CD14-positive monocyte (primary cell): Measurements from ENCODE around the gene INTS2. TPM values are rescaled to one million over a fixed set of nuclear protein-coding genes. Genes with fewer than 3 reads are reported as not detected.

Experiments
- DNase-seq, 3 donors: peaks; one replicate each; pipeline ENCODE4 v3.0.0-alpha.2; 2011 to 2022
- H2AFZ ChIP-seq: 2 replicates; pipeline ENCODE4 v1.6.0; 2012; ENCODE audit warnings: mild to moderate bottlenecking, low read depth, low read length, inconsistent platforms; ENCODE audit not compliant: insufficient read depth, poor library complexity, severe bottlenecking
- H3K27ac ChIP-seq, 2 donors: 1 replicate in 1 of 2; 2 replicates in 1 of 2; pipeline ENCODE4 v1.5.1; 2012 to 2013; ENCODE audit warnings: low read length in 2 of 2, control low read depth in 1 of 2, inconsistent platforms in 1 of 2, low read depth in 1 of 2, mild to moderate bottlenecking in 1 of 2
- H3K27me3 ChIP-seq, 2 donors: one replicate each; pipeline versions ENCODE4 v1.6.0 to v1.6.1; 2011 to 2013; ENCODE audit warnings: low read length in 2 of 2; ENCODE audit not compliant: control insufficient read depth in 2 of 2, insufficient read depth in 2 of 2
- H3K36me3 ChIP-seq, 2 donors: replicated peaks in 1 of 2; 1 replicate in 1 of 2; 2 replicates in 1 of 2; pipeline versions ENCODE4 v1.5.1 to v1.6.1; 2012 to 2013; ENCODE audit warnings: low read length in 2 of 2, control low read depth in 1 of 2, inconsistent platforms in 1 of 2, mild to moderate bottlenecking in 1 of 2; ENCODE audit not compliant: insufficient read depth in 2 of 2, control insufficient read depth in 1 of 2
- H3K4me1 ChIP-seq, 2 donors: 1 replicate in 1 of 2; 2 replicates in 1 of 2; pipeline versions ENCODE4 v1.5.1 to v1.6.1; 2012 to 2013; ENCODE audit warnings: low read length in 2 of 2, control low read depth in 1 of 2, inconsistent platforms in 1 of 2, mild to moderate bottlenecking in 1 of 2, moderate library complexity in 1 of 2; ENCODE audit not compliant: insufficient read depth in 2 of 2, control insufficient read depth in 1 of 2
- H3K4me2 ChIP-seq: replicated peaks from 2 replicates; pipeline ENCODE3; 2012; ENCODE audit warnings: low read length, moderate library complexity, mild to moderate bottlenecking; ENCODE audit not compliant: poor library complexity, severe bottlenecking; ENCODE audit errors: extremely low read depth
- H3K4me3 ChIP-seq, 3 experiments: fragments of 200-600 bp in 1 of 3; sonication (generic) in 1 of 3; replicated peaks in 1 of 3; 1 replicate in 2 of 3; 2 replicates in 1 of 3; pipeline ENCODE4 v1.5.1; 2011 to 2013; ENCODE audit warnings: low read length in 3 of 3, mild to moderate bottlenecking in 3 of 3, control low read depth in 2 of 3, low read depth in 2 of 3, inconsistent platforms in 1 of 3, moderate library complexity in 1 of 3
- H3K79me2 ChIP-seq: 2 replicates; pipeline ENCODE4 v1.6.0; 2012; ENCODE audit warnings: mild to moderate bottlenecking, control low read depth, inconsistent platforms, low read length, moderate library complexity; ENCODE audit not compliant: insufficient read depth
- H3K9ac ChIP-seq: 2 replicates; pipeline ENCODE4 v1.6.0; 2017; ENCODE audit warnings: low read length, mild to moderate bottlenecking; ENCODE audit not compliant: insufficient read depth, poor library complexity, severe bottlenecking
- H3K9me3 ChIP-seq, 2 donors: replicated peaks in 1 of 2; 1 replicate in 1 of 2; 2 replicates in 1 of 2; pipeline versions ENCODE4 v1.5.1 to v1.6.1; 2012 to 2013; ENCODE audit warnings: low read length in 2 of 2, control low read depth in 1 of 2; ENCODE audit not compliant: control insufficient read depth in 1 of 2, insufficient read depth in 1 of 2
- H4K20me1 ChIP-seq: 2 replicates; pipeline ENCODE4 v1.6.0; 2012; ENCODE audit warnings: mild to moderate bottlenecking, low read length, control low read depth, moderate library complexity; ENCODE audit not compliant: insufficient read depth
- H3K27ac Mint-ChIP-seq, 7 donors: one replicate each; pipeline ENCODE4 v1.8.0; 2020; ENCODE audit warnings: mild to moderate bottlenecking in 7 of 7, mixed read lengths in 7 of 7, moderate library complexity in 6 of 7, inconsistent platforms in 2 of 7
- H3K27me3 Mint-ChIP-seq, 3 donors: one replicate each; pipeline ENCODE4 v1.8.0; 2021 to 2022; ENCODE audit warnings: low read depth in 3 of 3, mild to moderate bottlenecking in 3 of 3, mixed read lengths in 3 of 3, moderate library complexity in 3 of 3, inconsistent platforms in 1 of 3
- H3K36me3 Mint-ChIP-seq, 2 donors: one replicate each; pipeline ENCODE4 v1.8.0; 2020; ENCODE audit warnings: mixed read lengths in 2 of 2, inconsistent platforms in 1 of 2, mild to moderate bottlenecking in 1 of 2
- H3K4me1 Mint-ChIP-seq: one replicate; pipeline ENCODE4 v1.8.0; 2020; ENCODE audit warnings: mild to moderate bottlenecking, mixed read lengths
- H3K4me3 Mint-ChIP-seq, 2 donors: one replicate each; pipeline ENCODE4 v1.8.0; 2020; ENCODE audit warnings: mild to moderate bottlenecking in 2 of 2, mixed read lengths in 2 of 2, moderate library complexity in 1 of 2
- H3K9me3 Mint-ChIP-seq, 7 donors: one replicate each; pipeline ENCODE4 v1.8.0; 2020 to 2022; ENCODE audit warnings: mixed read lengths in 7 of 7, mild to moderate bottlenecking in 6 of 7, moderate library complexity in 6 of 7, inconsistent platforms in 2 of 7
- CTCF ChIP-seq: fragments of 200-600 bp; IDR thresholded peaks from one replicate; pipeline ENCODE4 v1.8.0; 2022; ENCODE audit warnings: antibody characterized with exemption, mild to moderate bottlenecking
- WGBS: methylation state at CpG from one replicate; pipeline ENCODE4 v1.1.5; 2013; ENCODE audit warnings: missing lambda C conversion rate; ENCODE audit not compliant: insufficient coverage; 5-methylcytosine and 5-hydroxymethylcytosine counted together
- intact Hi-C, 2 donors: fragments of 100-400 bp; cut with micrococcal nuclease; formaldehyde crosslinking; loops; one replicate each; pipeline versions ENCODE4 v1.15.0 to v1.15.1; 2023
- polyA plus RNA-seq, 3 donors: library from polyadenylated mRNA; depleted of rRNA in 1 of 3; unstranded in 2 of 3; stranded (reverse) in 1 of 3; fragments of 300-500 nt in 2 of 3; fragments of >200 nt in 1 of 3; fragmentation: Illumina TruSeq in 2 of 3; gene quantifications; 1 replicate in 2 of 3; 2 replicates in 1 of 3; pipeline ENCODE4 v1.2.3, GENCODE V29; 2012 to 2021

INTS2 gene
- polyA plus RNA-seq, 3 donors = 2.2 to 2.9 (median 2.6) TPM

GRCh38 chr17:61878520-61878919, 49.3 kb downstream of the INTS2 start:
- Histone ChIP-seq H3K4me1 (no peaks in the 10 kb centered on the region), H3K9me3 (no peaks in the 10 kb centered on the region), H2AFZ (no peak overlapping the region), H3K4me3 (no peak overlapping the region), H4K20me1 (no peaks in the 10 kb centered on the region), H3K9ac (no peak overlapping the region), H3K4me2 (no peak overlapping the region), H3K79me2 (no peaks in the 10 kb centered on the region), H3K36me3 (peaks cover 41 to 99% of the 10 kb centered on the region in 2 donors), H3K27me3 (no peaks in the 10 kb centered on the region), H3K27ac (no peak overlapping the region)
- Mint-ChIP-seq H3K27ac (peak overlapping the region in 1 of 7 donors; percentile 58), H3K9me3 (no peaks in the 10 kb centered on the region), H3K27me3 (peaks cover 0 to 2% (median 0%) of the 10 kb centered on the region in 3 donors), H3K4me1 (no peaks in the 10 kb centered on the region), H3K36me3 (peaks cover 53 to 87% of the 10 kb centered on the region in 2 donors), H3K4me3 (no peak overlapping the region)
- WGBS = no CpG with 5 or more reads among the region's 2 CpGs
- intact Hi-C loops = no loop called here
- no peak for DNase-seq
- no peak for TF ChIP-seq CTCF

DNA sequence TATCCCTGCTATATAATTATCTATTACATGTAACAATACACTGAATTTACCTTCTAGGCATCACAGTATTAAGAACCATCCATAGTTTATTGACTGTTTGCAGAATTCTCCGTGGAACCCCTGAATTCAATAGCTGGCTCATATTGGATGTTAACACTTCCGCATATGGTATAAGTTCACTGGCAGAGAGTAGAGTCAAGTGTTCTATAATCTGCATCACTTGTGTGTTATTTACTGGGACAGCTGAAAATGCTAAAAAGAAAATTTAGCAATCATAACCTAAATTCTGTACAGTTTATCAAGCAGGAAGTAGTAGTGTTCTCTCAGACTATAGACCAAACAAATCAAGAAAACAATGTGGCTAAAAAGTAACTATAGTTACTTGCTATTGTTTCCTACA, 49.9 kb downstream of the INTS2 start:
- H3K27ac Mint-ChIP-seq = no peak overlapping the region
- Histone ChIP-seq H3K27me3 (no peaks in the 10 kb centered on the region), H4K20me1 (no peaks in the 10 kb centered on the region), H3K36me3 (peaks cover 34 to 99% of the 10 kb centered on the region in 2 donors), H3K9me3 (no peaks in the 10 kb centered on the region), H3K9ac (no peak overlapping the region), H3K27ac (no peak overlapping the region), H3K4me1 (no peaks in the 10 kb centered on the region), H3K4me3 (no peak overlapping the region), H3K4me2 (no peak overlapping the region), H2AFZ (no peak overlapping the region), H3K79me2 (no peaks in the 10 kb centered on the region)
- no peak for DNase-seq
- intact Hi-C loops = no loop called here
- no peak for TF ChIP-seq CTCF
- no peaks in the 10 kb centered on the region for H3K9me3 Mint-ChIP-seq
- H3K36me3 Mint-ChIP-seq = peaks cover 50 to 81% of the 10 kb centered on the region in 2 donors
- 100% methylated on average over 1 of the region's 2 CpGs for WGBS
- no peak overlapping the region for H3K4me3 Mint-ChIP-seq
- no peaks in the 10 kb centered on the region for H3K4me1 Mint-ChIP-seq
- H3K27me3 Mint-ChIP-seq = peaks cover 0 to 2% (median 0%) of the 10 kb centered on the region in 3 donors
